Astrocyte (in vitro differentiated cells and primary cell): ENCODE data around the gene TTYH3. TPM values are rescaled to one million over a fixed set of nuclear protein-coding genes. Genes with fewer than 3 reads are reported as not detected.

Experiments
- DNase-seq: peaks from one replicate; pipeline ENCODE4 v3.0.0-alpha.2; 2010; ENCODE audit warnings: low read depth
- FAIRE-seq: peaks from 2 replicates; lab custom pipeline; 2011; peaks lifted over from hg19 to GRCh38; lab: Jason Lieb, UNC
- H2AFZ ChIP-seq: 2 replicates; pipeline ENCODE4 v1.6.0; 2012; ENCODE audit warnings: low read depth, low read length, inconsistent platforms
- H3K27ac ChIP-seq: 2 replicates; pipeline ENCODE4 v1.5.1; 2011; ENCODE audit warnings: low read depth, low read length, inconsistent platforms
- H3K27me3 ChIP-seq: 2 replicates; pipeline ENCODE4 v1.6.0; 2011; ENCODE audit warnings: low read length, inconsistent platforms; ENCODE audit not compliant: insufficient read depth
- H3K36me3 ChIP-seq: 2 replicates; pipeline ENCODE4 v1.5.1; 2011; ENCODE audit warnings: low read length, inconsistent platforms; ENCODE audit not compliant: insufficient read depth
- H3K4me1 ChIP-seq: 2 replicates; pipeline ENCODE4 v1.5.1; 2011; ENCODE audit warnings: low read length, inconsistent platforms; ENCODE audit not compliant: insufficient read depth
- H3K4me2 ChIP-seq: 2 replicates; pipeline ENCODE4 v1.6.0; 2012; ENCODE audit warnings: low read length, inconsistent platforms
- H3K4me3 ChIP-seq: 2 replicates; pipeline ENCODE4 v1.5.1; 2011; ENCODE audit warnings: low read depth, mild to moderate bottlenecking, low read length, inconsistent platforms; ENCODE audit not compliant: insufficient read depth
- H3K79me2 ChIP-seq: 2 replicates; pipeline ENCODE4 v1.6.0; 2012; ENCODE audit warnings: mild to moderate bottlenecking, low read length, inconsistent platforms; ENCODE audit not compliant: insufficient read depth
- H3K9ac ChIP-seq: 2 replicates; pipeline ENCODE4 v1.6.0; 2012; ENCODE audit warnings: mild to moderate bottlenecking, low read length, inconsistent platforms
- H3K9me3 ChIP-seq: 2 replicates; pipeline ENCODE4 v1.5.1; 2012; ENCODE audit warnings: low read depth, mild to moderate bottlenecking, low read length, inconsistent platforms; ENCODE audit not compliant: insufficient read depth
- H4K20me1 ChIP-seq: 2 replicates; pipeline ENCODE4 v1.6.0; 2012; ENCODE audit warnings: low read length, inconsistent platforms; ENCODE audit not compliant: insufficient read depth
- H3K27ac Mint-ChIP-seq: one replicate; pipeline ENCODE4 v1.8.0; 2021; ENCODE audit warnings: mild to moderate bottlenecking, mixed read lengths; ENCODE audit not compliant: unreplicated experiment
- H3K27me3 Mint-ChIP-seq: one replicate; pipeline ENCODE4 v1.8.0; 2021; ENCODE audit warnings: low read depth, mixed read lengths; ENCODE audit not compliant: unreplicated experiment
- H3K36me3 Mint-ChIP-seq: one replicate; pipeline ENCODE4 v1.8.0; 2021; ENCODE audit warnings: low read depth, mixed read lengths; ENCODE audit not compliant: unreplicated experiment
- H3K4me1 Mint-ChIP-seq: one replicate; pipeline ENCODE4 v1.8.0; 2021; ENCODE audit warnings: low read depth, mixed read lengths; ENCODE audit not compliant: unreplicated experiment
- H3K4me3 Mint-ChIP-seq: one replicate; pipeline ENCODE4 v1.8.0; 2021; ENCODE audit warnings: mild to moderate bottlenecking, moderate library complexity, mixed read lengths; ENCODE audit not compliant: unreplicated experiment
- H3K9me3 Mint-ChIP-seq: one replicate; pipeline ENCODE4 v1.8.0; 2021; ENCODE audit warnings: mild to moderate bottlenecking, mixed read lengths; ENCODE audit not compliant: unreplicated experiment
- EZH2 ChIP-seq: IDR thresholded peaks from 2 replicates; pipeline ENCODE4 v1.6.1; 2012; ENCODE audit warnings: mild to moderate bottlenecking, low read length, inconsistent platforms; ENCODE audit not compliant: insufficient read depth
- total RNA-seq: library from RNA; stranded (reverse); gene quantifications from 2 replicates; pipeline ENCODE4 v1.2.1, GENCODE V29; 2021
- TF ChIP-seq, protein P1 (sequence below): IDR thresholded peaks from 2 replicates; pipeline ENCODE4 v1.5.1; 2011; ENCODE audit warnings: low read depth, mild to moderate bottlenecking, inconsistent platforms, low read length, moderate library complexity; ENCODE audit not compliant: insufficient read depth

TTYH3 gene
- total RNA-seq, 1 donor from 2014 or later: 273 TPM

DNA sequence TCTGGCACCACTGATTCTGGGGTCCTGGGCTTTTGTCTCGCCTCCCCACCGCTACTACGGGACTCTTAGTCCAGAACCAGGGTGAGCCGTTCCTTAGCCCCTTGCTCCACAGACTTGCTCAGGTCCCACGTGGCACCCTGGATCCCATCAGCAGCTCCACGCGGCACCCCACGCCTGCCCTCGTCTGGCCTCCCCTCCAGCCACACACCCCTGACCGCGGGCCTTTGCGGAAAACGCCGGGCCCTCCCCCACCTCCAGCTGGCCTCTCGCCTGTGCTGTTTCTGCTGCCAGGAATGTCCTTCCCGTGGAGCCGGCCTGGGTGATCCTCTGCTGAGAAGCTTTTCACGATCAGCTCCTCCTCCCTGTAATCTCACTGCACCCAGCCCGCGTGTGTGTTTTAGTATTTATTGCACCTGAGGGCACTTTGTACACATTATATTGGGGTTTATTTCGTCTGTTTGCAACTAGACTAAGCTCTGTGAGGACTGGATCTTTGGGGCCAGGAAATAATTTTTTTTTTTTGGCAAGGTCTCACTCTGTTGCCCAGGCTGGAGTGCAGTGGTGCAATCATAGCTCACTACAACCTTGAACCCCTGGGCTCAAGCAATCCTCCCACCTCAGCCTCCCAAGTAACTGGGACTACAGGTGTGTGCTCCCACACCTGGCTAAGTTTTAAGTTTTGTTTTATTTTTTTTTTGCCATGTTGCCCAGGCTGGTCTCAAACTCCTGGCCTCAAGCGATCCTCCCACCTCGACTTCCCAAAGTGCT lies 10.5 kb upstream of the TTYH3 start:
- Mint-ChIP-seq H3K27ac (peak overlapping the region; percentile 26), H3K4me1 (peaks cover 22% of the 10 kb centered on the region), H3K4me3 (no peak overlapping the region), H3K36me3 (no peaks in the 10 kb centered on the region), H3K9me3 (no peaks in the 10 kb centered on the region), H3K27me3 (peaks cover 3% of the 10 kb centered on the region)
- Histone ChIP-seq H3K4me2 (peak overlapping the region; percentile 20), H3K36me3 (no peaks in the 10 kb centered on the region), H2AFZ (no peak overlapping the region), H3K79me2 (no peaks in the 10 kb centered on the region), H3K27me3 (no peaks in the 10 kb centered on the region), H3K4me3 (no peak overlapping the region), H4K20me1 (no peaks in the 10 kb centered on the region), H3K9ac (peak overlapping the region; percentile 0), H3K9me3 (no peaks in the 10 kb centered on the region), H3K27ac (no peak overlapping the region), H3K4me1 (peaks cover 49% of the 10 kb centered on the region)
- TF ChIP-seq, protein P1, sequence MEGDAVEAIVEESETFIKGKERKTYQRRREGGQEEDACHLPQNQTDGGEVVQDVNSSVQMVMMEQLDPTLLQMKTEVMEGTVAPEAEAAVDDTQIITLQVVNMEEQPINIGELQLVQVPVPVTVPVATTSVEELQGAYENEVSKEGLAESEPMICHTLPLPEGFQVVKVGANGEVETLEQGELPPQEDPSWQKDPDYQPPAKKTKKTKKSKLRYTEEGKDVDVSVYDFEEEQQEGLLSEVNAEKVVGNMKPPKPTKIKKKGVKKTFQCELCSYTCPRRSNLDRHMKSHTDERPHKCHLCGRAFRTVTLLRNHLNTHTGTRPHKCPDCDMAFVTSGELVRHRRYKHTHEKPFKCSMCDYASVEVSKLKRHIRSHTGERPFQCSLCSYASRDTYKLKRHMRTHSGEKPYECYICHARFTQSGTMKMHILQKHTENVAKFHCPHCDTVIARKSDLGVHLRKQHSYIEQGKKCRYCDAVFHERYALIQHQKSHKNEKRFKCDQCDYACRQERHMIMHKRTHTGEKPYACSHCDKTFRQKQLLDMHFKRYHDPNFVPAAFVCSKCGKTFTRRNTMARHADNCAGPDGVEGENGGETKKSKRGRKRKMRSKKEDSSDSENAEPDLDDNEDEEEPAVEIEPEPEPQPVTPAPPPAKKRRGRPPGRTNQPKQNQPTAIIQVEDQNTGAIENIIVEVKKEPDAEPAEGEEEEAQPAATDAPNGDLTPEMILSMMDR: no peak
- TF ChIP-seq EZH2: no peak
- DNase-seq (peak; percentile 57), FAIRE-seq (no peak)

DNA sequence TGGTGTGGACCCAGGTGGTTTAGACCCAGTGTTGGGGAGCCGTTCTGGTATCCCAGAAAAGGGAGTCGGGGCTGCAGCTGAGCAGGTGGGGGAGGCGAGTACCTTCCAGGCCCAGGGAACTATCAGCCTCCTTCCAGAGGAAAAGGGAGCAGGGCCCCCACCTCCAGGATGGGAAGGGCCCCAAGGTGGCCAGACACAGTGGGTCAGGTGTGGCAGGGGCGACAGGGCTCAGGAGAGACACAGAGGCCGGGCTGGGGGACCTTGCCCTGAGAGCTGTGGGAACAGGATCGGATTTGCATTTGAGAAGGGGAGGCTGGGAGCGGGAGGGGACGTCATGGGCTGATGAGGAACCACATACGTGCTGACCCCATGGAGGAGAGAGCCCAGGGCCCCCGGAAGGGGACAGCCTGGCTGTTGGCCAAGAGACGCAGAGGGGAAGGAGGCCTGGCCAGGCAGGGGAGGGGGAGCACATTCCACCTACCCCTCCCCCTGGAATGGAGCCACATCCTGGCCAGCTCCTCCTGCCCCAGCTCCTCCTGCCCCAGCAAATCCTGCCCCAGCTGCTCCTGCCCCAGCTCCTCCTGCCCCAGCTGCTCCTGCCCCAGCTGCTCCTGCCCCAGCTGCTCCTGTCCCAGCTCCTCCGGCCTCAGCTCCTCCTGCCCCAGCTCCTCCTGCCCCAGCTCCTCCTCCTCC lies 9.7 kb upstream of the TTYH3 start:
- FAIRE-seq (no peak), DNase-seq (no peak)
- Mint-ChIP-seq H3K27ac (peak overlapping the region; percentile 26), H3K4me1 (peaks cover 22% of the 10 kb centered on the region), H3K27me3 (peaks cover 3% of the 10 kb centered on the region), H3K36me3 (no peaks in the 10 kb centered on the region), H3K4me3 (peak overlapping the region; percentile 14), H3K9me3 (no peaks in the 10 kb centered on the region)
- Histone ChIP-seq H3K9ac (peak overlapping the region; percentile 0), H3K36me3 (no peaks in the 10 kb centered on the region), H3K4me2 (no peak overlapping the region), H3K27me3 (no peaks in the 10 kb centered on the region), H3K4me1 (peaks cover 51% of the 10 kb centered on the region), H3K27ac (no peak overlapping the region), H3K9me3 (no peaks in the 10 kb centered on the region), H3K79me2 (no peaks in the 10 kb centered on the region), H2AFZ (no peak overlapping the region), H3K4me3 (no peak overlapping the region), H4K20me1 (no peaks in the 10 kb centered on the region)
- TF ChIP-seq EZH2: no peak
- TF ChIP-seq, protein P1: no peak
